Loucy (cell line): ENCODE results near the gene PDS5A.

Experiments
- H2AFZ ChIP-seq: fragments of 200-600 bp; sonication (generic); 2 replicates; pipeline ENCODE4 v1.6.0; 2016; ENCODE audit warnings: antibody characterized with exemption, mild to moderate bottlenecking, low read length, moderate library complexity
- H3F3A ChIP-seq: fragments of 200-600 bp; 2 replicates; pipeline ENCODE4 v1.6.0; 2016; ENCODE audit warnings: antibody characterized with exemption, low read depth, mild to moderate bottlenecking
- H3K27me3 ChIP-seq: fragments of 200-600 bp; sonication (generic); 2 replicates; pipeline ENCODE4 v1.6.1; 2014; ENCODE audit warnings: low read length, mild to moderate bottlenecking; ENCODE audit not compliant: insufficient read depth, poor library complexity, severe bottlenecking
- H3K36me3 ChIP-seq: fragments of 200-600 bp; sonication (generic); 2 replicates; pipeline ENCODE4 v1.6.1; 2016; ENCODE audit warnings: low read length; ENCODE audit not compliant: insufficient read depth
- H3K4me1 ChIP-seq: fragments of 200-600 bp; sonication (generic); 2 replicates; pipeline ENCODE4 v1.5.1; 2014; ENCODE audit warnings: low read length, mild to moderate bottlenecking; ENCODE audit not compliant: insufficient read depth, poor library complexity, severe bottlenecking
- H3K4me2 ChIP-seq: fragments of 200-600 bp; sonication (generic); 2 replicates; pipeline ENCODE4 v1.6.0; 2014; ENCODE audit warnings: antibody characterized with exemption, low read length, low read depth, mild to moderate bottlenecking; ENCODE audit not compliant: poor library complexity, severe bottlenecking
- H3K4me3 ChIP-seq: fragments of 200-600 bp; sonication (generic); 2 replicates; pipeline ENCODE4 v1.5.1; 2014; ENCODE audit warnings: low read length, mild to moderate bottlenecking, mixed read lengths; ENCODE audit not compliant: poor library complexity, severe bottlenecking
- H3K79me2 ChIP-seq: fragments of 200-600 bp; sonication (generic); 2 replicates; pipeline ENCODE4 v1.6.1; 2014; ENCODE audit warnings: low read length; ENCODE audit not compliant: insufficient read depth
- H3K9ac ChIP-seq: fragments of 200-600 bp; sonication (generic); 2 replicates; pipeline ENCODE4 v1.6.0; 2014; ENCODE audit warnings: mild to moderate bottlenecking, low read depth, low read length, moderate library complexity; ENCODE audit not compliant: poor library complexity, severe bottlenecking
- H3K9me2 ChIP-seq: fragments of 200-600 bp; sonication (generic); replicated peaks from 2 replicates; pipeline ENCODE4 v1.6.1; 2016; ENCODE audit warnings: low read depth, low read length, mixed read lengths
- H3K9me3 ChIP-seq: fragments of 200-600 bp; sonication (generic); 2 replicates; pipeline ENCODE4 v1.6.1; 2014; ENCODE audit warnings: mild to moderate bottlenecking, antibody characterized with exemption, low read length, low read depth; ENCODE audit not compliant: insufficient read depth
- H4K20me1 ChIP-seq: fragments of 200-600 bp; sonication (generic); 2 replicates; pipeline ENCODE4 v1.6.0; 2014; ENCODE audit warnings: antibody characterized with exemption, low read length, mild to moderate bottlenecking; ENCODE audit not compliant: insufficient read depth, poor library complexity, severe bottlenecking
- EZH2phosphoT487 ChIP-seq: fragments of 200-600 bp; IDR thresholded peaks from 2 replicates; pipeline ENCODE4 v1.6.1; 2018; ENCODE audit warnings: antibody characterized with exemption, mild to moderate bottlenecking, moderate library complexity, borderline replicate concordance
- TF ChIP-seq, protein P1 (sequence below): fragments of 200-600 bp; sonication (generic); conservative IDR thresholded peaks from 2 replicates; pipeline ENCODE4 v1.5.1; 2014; ENCODE audit warnings: mild to moderate bottlenecking, antibody characterized with exemption, low read length

The PDS5A gene

DNA sequence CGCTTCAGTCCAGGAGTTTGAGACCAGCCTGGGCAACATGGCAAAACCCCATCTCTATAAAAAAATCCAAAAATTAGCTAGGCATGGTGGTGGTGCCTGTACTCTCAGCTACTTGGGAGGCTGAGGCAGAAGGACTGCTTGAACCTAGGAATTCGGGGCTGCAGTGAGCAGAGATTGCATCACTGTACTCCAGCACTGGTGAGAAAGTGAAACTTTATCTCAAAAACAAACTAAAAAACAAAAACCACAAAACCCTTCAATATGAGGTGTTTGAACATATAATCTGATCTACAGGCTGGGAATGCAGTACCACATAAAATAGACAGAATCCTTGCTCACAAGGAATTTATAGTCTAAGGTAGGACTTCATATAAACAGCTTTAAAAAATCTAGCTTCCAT, 103.9 kb downstream of the PDS5A start:
- H3K9me2 ChIP-seq = no peaks in the 10 kb centered on the region
- H3K36me3 ChIP-seq = peaks cover 80% of the 10 kb centered on the region; the same call in 1 of the 2 replicates
- no peaks in the 10 kb centered on the region for H3K79me2 ChIP-seq
- H3K9ac ChIP-seq = no peak overlapping the region
- no peaks in the 10 kb centered on the region for H4K20me1 ChIP-seq
- no peaks in the 10 kb centered on the region for H3F3A ChIP-seq
- H3K4me3 ChIP-seq = no peak overlapping the region
- no peaks in the 10 kb centered on the region for H3K9me3 ChIP-seq
- no peak for TF ChIP-seq EZH2phosphoT487
- TF ChIP-seq, protein P1, sequence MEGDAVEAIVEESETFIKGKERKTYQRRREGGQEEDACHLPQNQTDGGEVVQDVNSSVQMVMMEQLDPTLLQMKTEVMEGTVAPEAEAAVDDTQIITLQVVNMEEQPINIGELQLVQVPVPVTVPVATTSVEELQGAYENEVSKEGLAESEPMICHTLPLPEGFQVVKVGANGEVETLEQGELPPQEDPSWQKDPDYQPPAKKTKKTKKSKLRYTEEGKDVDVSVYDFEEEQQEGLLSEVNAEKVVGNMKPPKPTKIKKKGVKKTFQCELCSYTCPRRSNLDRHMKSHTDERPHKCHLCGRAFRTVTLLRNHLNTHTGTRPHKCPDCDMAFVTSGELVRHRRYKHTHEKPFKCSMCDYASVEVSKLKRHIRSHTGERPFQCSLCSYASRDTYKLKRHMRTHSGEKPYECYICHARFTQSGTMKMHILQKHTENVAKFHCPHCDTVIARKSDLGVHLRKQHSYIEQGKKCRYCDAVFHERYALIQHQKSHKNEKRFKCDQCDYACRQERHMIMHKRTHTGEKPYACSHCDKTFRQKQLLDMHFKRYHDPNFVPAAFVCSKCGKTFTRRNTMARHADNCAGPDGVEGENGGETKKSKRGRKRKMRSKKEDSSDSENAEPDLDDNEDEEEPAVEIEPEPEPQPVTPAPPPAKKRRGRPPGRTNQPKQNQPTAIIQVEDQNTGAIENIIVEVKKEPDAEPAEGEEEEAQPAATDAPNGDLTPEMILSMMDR = no peak
- H2AFZ ChIP-seq = no peak overlapping the region
- no peaks in the 10 kb centered on the region for H3K27me3 ChIP-seq
- H3K4me2 ChIP-seq = no peak overlapping the region
- H3K4me1 ChIP-seq = no peaks in the 10 kb centered on the region

DNA sequence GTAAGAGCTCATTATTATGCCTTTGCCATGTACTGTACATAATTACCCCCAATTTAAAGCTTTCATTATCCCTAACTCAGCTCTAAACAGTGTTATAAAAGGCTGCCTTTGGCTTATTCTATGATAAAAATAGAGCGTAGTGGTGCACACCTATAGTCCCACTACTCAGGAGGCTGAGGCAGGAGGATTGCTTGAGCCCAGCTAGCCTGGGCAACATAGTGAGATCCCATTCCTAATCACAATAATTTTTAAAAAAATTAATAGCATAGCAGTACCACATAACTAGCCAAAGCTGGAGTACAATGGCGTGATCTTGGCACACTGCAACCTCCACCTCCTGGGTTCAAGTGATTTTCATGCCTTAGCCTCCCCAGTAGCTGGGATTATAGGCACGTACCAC, 112.4 kb downstream of the PDS5A start:
- Histone ChIP-seq H3K4me2 (no peak overlapping the region), H3K4me3 (no peak overlapping the region), H3F3A (no peaks in the 10 kb centered on the region), H3K4me1 (no peaks in the 10 kb centered on the region), H4K20me1 (no peaks in the 10 kb centered on the region), H3K9me2 (no peaks in the 10 kb centered on the region), H3K9me3 (no peaks in the 10 kb centered on the region), H2AFZ (no peak overlapping the region), H3K79me2 (no peaks in the 10 kb centered on the region), H3K36me3 (peaks cover 69% of the 10 kb centered on the region; the same call in 1 of the 2 replicates), H3K27me3 (no peaks in the 10 kb centered on the region), H3K9ac (no peak overlapping the region)
- TF ChIP-seq, protein P1 = no peak
- no peak for TF ChIP-seq EZH2phosphoT487

DNA sequence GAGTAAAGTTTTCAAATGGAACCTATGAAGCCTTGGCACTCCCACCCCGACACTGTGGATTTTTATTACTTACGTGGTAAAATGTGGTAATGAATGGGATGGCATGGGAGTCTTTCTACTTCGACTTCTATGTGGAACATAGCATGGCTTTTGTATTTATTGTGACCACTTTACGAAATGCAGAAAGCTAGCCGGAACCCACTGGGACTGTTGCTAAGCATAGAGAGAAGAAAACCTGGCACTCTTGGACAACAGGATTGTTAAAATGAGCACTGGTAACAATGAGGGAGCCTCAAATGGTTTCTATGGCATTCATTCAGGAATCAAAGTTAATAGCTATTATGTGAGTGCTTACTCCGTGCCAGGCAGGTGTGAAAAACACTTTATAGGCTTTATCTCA, 113.3 kb downstream of the PDS5A start:
- Histone ChIP-seq H3K4me3 (no peak overlapping the region), H3F3A (no peaks in the 10 kb centered on the region), H2AFZ (no peak overlapping the region), H3K4me1 (no peaks in the 10 kb centered on the region), H3K79me2 (no peaks in the 10 kb centered on the region), H3K4me2 (no peak overlapping the region), H3K9me3 (no peaks in the 10 kb centered on the region), H4K20me1 (no peaks in the 10 kb centered on the region), H3K27me3 (no peaks in the 10 kb centered on the region), H3K9ac (no peak overlapping the region), H3K36me3 (peaks cover 70% of the 10 kb centered on the region; the same call in 1 of the 2 replicates), H3K9me2 (no peaks in the 10 kb centered on the region)
- TF ChIP-seq EZH2phosphoT487 = no peak
- TF ChIP-seq, protein P1 = no peak
